ENCODE measurements around the gene KMO. TPM values are rescaled to one million over a fixed set of nuclear protein-coding genes. Genes with fewer than 3 reads are reported as not detected.

Gene KMO
- total RNA-seq, 3 donors from 2014 or later = 0.17 to 0.84 (median 0.82) TPM

- no peaks in the 10 kb centered on the region for H3K4me1 ChIP-seq (ENCODE audit: low read depth)
- no peak for TF ChIP-seq CTCF (IDR thresholded peaks at IDR 0.05)
- no peaks in the 10 kb centered on the region for H3K36me3 ChIP-seq (ENCODE audit: low read depth)
- H3K9me3 ChIP-seq = no peaks in the 10 kb centered on the region
- no peak overlapping the region for H3K4me3 ChIP-seq
- intact Hi-C loops (cut with DNase I, micrococcal nuclease) = no loop called here
- ATAC-seq = no peak
- no peak for DNase-seq
Observed at GRCh38 chr1:241560849-241561187, 28.6 kb downstream of the KMO start.

- intact Hi-C loops (cut with DNase I, micrococcal nuclease) = no loop called here
- DNase-seq = no peak
- no peaks in the 10 kb centered on the region for H3K4me1 ChIP-seq (ENCODE audit: low read depth)
- TF ChIP-seq CTCF (IDR thresholded peaks at IDR 0.05) = no peak
- ATAC-seq = no peak
- no peaks in the 10 kb centered on the region for H3K36me3 ChIP-seq (ENCODE audit: low read depth)
- H3K4me3 ChIP-seq = no peak overlapping the region
- H3K9me3 ChIP-seq = no peaks in the 10 kb centered on the region
Observed at GRCh38 chr1:241569848-241570247, 37.7 kb downstream of the KMO start.

- Histone ChIP-seq H3K4me1 (ENCODE audit: low read depth) (no peaks in the 10 kb centered on the region), H3K36me3 (ENCODE audit: low read depth) (no peaks in the 10 kb centered on the region), H3K9me3 (no peaks in the 10 kb centered on the region), H3K4me3 (no peak overlapping the region)
- no peak for ATAC-seq
- intact Hi-C loops (cut with DNase I, micrococcal nuclease) = no loop called here
- DNase-seq = no peak
- TF ChIP-seq CTCF (IDR thresholded peaks at IDR 0.05) = no peak
Observed at GRCh38 chr1:241574154-241574553, 42.0 kb downstream of the KMO start.

GRCh38 chr1:241579434-241579833 is 47.3 kb downstream of the KMO start:
- no peak overlapping the region for H3K4me3 ChIP-seq
- no peaks in the 10 kb centered on the region for H3K36me3 ChIP-seq (ENCODE audit: low read depth)
- no peak for DNase-seq
- TF ChIP-seq CTCF (IDR thresholded peaks at IDR 0.05) = no peak
- intact Hi-C loops (cut with DNase I, micrococcal nuclease) = no loop called here
- no peaks in the 10 kb centered on the region for H3K9me3 ChIP-seq
- no peaks in the 10 kb centered on the region for H3K4me1 ChIP-seq (ENCODE audit: low read depth)
- ATAC-seq = peak; percentile 13

GRCh38 chr1:241582921-241583321 is 50.7 kb downstream of the KMO start:
- H3K36me3 ChIP-seq (ENCODE audit: low read depth) = no peaks in the 10 kb centered on the region
- no peaks in the 10 kb centered on the region for H3K9me3 ChIP-seq
- no peak for ATAC-seq
- intact Hi-C loops (cut with DNase I, micrococcal nuclease) = no loop called here
- DNase-seq = no peak
- TF ChIP-seq CTCF (IDR thresholded peaks at IDR 0.05) = no peak
- H3K4me1 ChIP-seq (ENCODE audit: low read depth) = no peaks in the 10 kb centered on the region
- no peak overlapping the region for H3K4me3 ChIP-seq

GRCh38 chr1:241586905-241587512 is 54.8 kb downstream of the KMO start:
- H3K36me3 ChIP-seq (ENCODE audit: low read depth) = no peaks in the 10 kb centered on the region
- no peaks in the 10 kb centered on the region for H3K4me1 ChIP-seq (ENCODE audit: low read depth)
- no peak for TF ChIP-seq CTCF (IDR thresholded peaks at IDR 0.05)
- intact Hi-C loops (cut with DNase I, micrococcal nuclease) = no loop called here
- DNase-seq = no peak
- H3K4me3 ChIP-seq = no peak overlapping the region
- no peak for ATAC-seq
- no peaks in the 10 kb centered on the region for H3K9me3 ChIP-seq

Measured in mucosa of descending colon (tissue), 3 donors.